Neural progenitor cell (in vitro differentiated cells): ENCODE results near the gene CDH13.

Experiments
- CTCF ChIP-seq: fragments of 200-600 bp; sonication (generic); IDR thresholded peaks from 2 replicates; pipeline ENCODE4 v1.5.1; 2017; ENCODE audit warnings: antibody characterized with exemption, mild to moderate bottlenecking
- EZH2phosphoT487 ChIP-seq: fragments of 200-600 bp; sonication (generic); IDR thresholded peaks from 2 replicates; pipeline ENCODE4 v1.6.1; 2017; ENCODE audit warnings: antibody characterized with exemption

- TF ChIP-seq CTCF: no peak
- no peak for TF ChIP-seq EZH2phosphoT487
Measured at GRCh38 chr16:83813823-83814658, 1187.3 kb downstream of the CDH13 start.
